Retinal pigment epithelial cell (primary cell): ENCODE data around the gene DNMT3A.

Experiments
- DNase-seq: peaks from one replicate; pipeline ENCODE4 v3.0.0-alpha.2; 2010; ENCODE audit warnings: low read depth
- H3K4me3 ChIP-seq: 2 replicates; pipeline ENCODE4 v1.5.1; 2011; ENCODE audit warnings: mild to moderate bottlenecking, low read length, control low read depth, moderate library complexity
- CTCF ChIP-seq: conservative IDR thresholded peaks from 2 replicates; pipeline ENCODE4 v1.5.1; 2011; ENCODE audit warnings: low read depth, low read length, control low read depth, inconsistent platforms

DNMT3A gene

GRCh38 chr2:25306777-25307368, 34.9 kb downstream of the DNMT3A start:
- H3K4me3 ChIP-seq: no peak overlapping the region
- no peak for TF ChIP-seq CTCF
- no peak for DNase-seq

- no peak for TF ChIP-seq CTCF
- DNase-seq: no peak
- no peak overlapping the region for H3K4me3 ChIP-seq
Measured at GRCh38 chr2:25305775-25306174, 36.0 kb downstream of the DNMT3A start.

DNA sequence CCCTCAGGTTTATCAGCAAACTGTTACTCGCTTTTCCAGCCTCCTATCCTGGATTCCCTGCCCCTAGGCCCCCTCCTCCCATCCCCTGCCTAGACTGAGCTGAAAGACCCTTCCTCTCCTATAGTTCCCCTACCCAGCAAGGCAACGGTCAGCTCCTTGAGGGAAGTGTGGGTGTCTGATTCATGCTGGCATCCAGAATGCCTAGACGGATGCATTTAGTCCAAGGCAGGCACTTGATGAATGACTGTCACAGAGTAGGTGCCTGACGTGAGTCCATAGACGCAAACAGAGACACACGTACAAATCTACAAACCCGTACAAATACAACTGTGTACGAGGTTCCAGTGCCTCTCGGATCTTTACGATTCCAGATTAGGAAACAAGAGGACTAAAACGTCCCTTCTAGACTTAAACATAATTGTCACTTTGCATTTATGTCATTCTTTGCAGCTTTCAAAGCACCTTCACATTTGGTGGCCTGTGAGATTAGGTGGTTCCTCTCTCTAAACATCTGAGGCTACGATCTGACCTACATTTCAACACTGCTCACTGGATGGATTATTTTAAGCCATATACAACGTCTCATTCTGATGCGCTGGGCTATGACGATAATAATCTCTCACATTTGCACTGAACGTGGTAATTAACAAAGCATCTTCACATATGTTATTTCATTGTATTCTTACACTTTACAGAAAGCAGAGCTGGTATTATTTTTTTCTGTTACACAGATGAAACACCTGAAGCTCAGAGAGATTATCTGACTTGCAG, 36.7 kb downstream of the DNMT3A start:
- no peak for TF ChIP-seq CTCF

GRCh38 chr2:25304321-25304720, 37.4 kb downstream of the DNMT3A start:
- no peak for DNase-seq
- no peak for TF ChIP-seq CTCF
- no peak overlapping the region for H3K4me3 ChIP-seq

More for the DNA sequence above, 36.7 kb downstream of the DNMT3A start:
- no peak for DNase-seq
- no peak overlapping the region for H3K4me3 ChIP-seq

DNA sequence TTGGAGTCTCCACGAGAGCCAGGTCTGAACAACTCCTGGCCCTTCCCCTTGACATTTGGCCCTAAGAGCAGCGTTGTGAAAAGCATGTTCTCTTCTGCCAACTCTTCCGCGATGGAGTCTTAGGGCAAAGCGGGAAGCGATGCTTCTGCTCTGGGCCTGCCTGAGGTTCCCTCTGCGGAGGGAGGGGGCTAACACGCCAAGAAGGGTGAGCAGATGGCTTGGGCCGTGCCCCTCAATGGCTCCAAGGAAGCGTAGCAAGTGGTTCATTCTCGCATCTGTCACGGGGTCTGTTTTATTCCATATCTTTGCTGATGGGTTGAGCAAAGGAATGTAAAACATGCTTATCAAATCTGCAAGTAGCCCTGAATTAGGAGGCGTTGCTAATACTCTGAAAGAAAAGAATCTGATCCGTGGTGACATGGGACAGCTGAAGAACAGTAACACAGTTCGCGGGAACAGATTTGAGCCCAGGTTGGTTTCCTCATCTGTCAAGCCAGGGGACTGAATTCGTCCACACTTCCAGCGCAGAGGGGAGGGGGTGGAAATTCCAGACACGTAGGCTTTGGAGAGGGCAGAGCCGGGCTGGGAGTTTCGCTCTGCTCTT, 38.0 kb downstream of the DNMT3A start:
- DNase-seq: no peak
- no peak for TF ChIP-seq CTCF
- H3K4me3 ChIP-seq: no peak overlapping the region

DNA sequence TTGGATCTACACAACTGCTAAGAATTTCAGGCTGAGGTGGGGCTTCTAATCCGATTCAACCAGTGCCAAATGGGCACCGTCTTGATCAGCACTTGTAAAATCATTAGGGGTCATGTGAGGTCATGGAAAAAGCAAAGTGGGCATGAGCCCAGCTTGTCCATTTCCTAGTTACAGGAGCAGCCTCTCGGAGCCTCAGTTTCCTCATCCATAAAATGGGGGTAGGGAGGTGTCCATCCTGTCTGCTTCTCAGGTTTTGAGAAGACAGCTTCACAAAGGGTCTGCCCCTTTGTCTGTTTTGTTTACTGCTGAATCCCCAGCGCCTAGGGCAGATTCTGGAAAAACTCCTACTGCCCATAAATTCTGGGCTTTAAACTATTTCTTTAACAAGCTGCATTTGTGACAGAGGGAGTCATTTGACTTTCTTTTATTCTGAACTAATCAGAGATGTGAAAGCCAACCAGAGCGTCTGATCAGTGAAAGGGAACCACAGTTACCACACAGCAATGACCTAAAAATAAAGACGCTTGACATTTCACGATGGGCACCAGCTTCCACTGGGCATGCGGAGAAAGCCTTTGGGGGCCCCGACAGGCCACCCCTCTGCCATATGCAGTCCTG, 38.9 kb downstream of the DNMT3A start:
- TF ChIP-seq CTCF: no peak
- H3K4me3 ChIP-seq: no peak overlapping the region
- DNase-seq: no peak
